Measurements from ENCODE around the gene TNFRSF12A. TPM values are rescaled to one million over a fixed set of nuclear protein-coding genes. Genes with fewer than 3 reads are reported as not detected.

The TNFRSF12A gene
- total and polyA plus RNA-seq, 2 of the 8 experiments (the other 6 are each of a cell fraction or from before 2014, with no cell fraction given), result 81.0 to 82.5 TPM

- Histone ChIP-seq H3K9me3 (ENCODE audit: insufficient read depth in 2 of 2, low read depth in 1 of 2, low read length in 1 of 2) (no peaks in the 10 kb centered on the region), H3K79me1 (ENCODE audit: low read depth, low read length) (0 out of 2 replicates have a peak, but pooled peaks cover 2% of the 10 kb centered on the region), H2BK5ac (ENCODE audit: low read depth, low read length) (no peak overlapping the region; the same call in 1 of the 2 replicates), H2AFZ (ENCODE audit: low read length) (no peak overlapping the region), H3K14ac (ENCODE audit: insufficient read length) (no peak overlapping the region), H3K56ac (replicated peaks; ENCODE audit: insufficient read length, low read depth, low read length) (no peak overlapping the region), H3K4me3 (ENCODE audit: extremely low read depth in 1 of 4, insufficient read depth in 2 of 4, low read depth in 3 of 4, low read length in 4 of 4) (no peak overlapping the region; a peak in 1 of 8 replicates), H3K79me2 (ENCODE audit: control insufficient read depth in 1 of 2, insufficient read depth in 2 of 2, low read length in 2 of 2) (no peaks in the 10 kb centered on the region), H2BK12ac (ENCODE audit: low read depth, low read length) (0 out of 2 replicates have a peak overlapping the region, but pooled peaks have one; percentile 32), H3K9ac (replicated peaks in 1 of 4; ENCODE audit: extremely low read depth in 1 of 4, low read depth in 3 of 4, low read length in 3 of 4) (no peak overlapping the region), H2BK120ac (replicated peaks; ENCODE audit: low read depth, low read length) (no peak overlapping the region), H2BK15ac (ENCODE audit: low read length) (peak overlapping the region; percentile 46; the same call in 1 of the 2 replicates), H3K23me2 (ENCODE audit: low read depth, low read length) (peaks cover 3% of the 10 kb centered on the region; the same call in 1 of the 2 replicates), H3K18ac (ENCODE audit: extremely low read depth, low read length) (peak overlapping the region; percentile 71; the same call in 1 of the 2 replicates), H3K36me3 (ENCODE audit: control insufficient read depth in 2 of 4, insufficient read depth in 4 of 4, low read length in 3 of 4) (no peaks in the 10 kb centered on the region), H4K8ac (ENCODE audit: extremely low read depth, insufficient read depth, low read length) (peak overlapping the region; percentile 81; the same call in 1 of the 2 replicates), H3K4ac (replicated peaks; ENCODE audit: insufficient read length, low read depth, low read length) (no peak overlapping the region), H3K27ac (ENCODE audit: low read depth, low read length) (no peak overlapping the region; the same call in 1 of the 2 replicates), H3K4me2 (ENCODE audit: insufficient read depth in 1 of 2, low read depth in 2 of 2, low read length in 2 of 2) (peak overlapping the region; percentile 18 to 25; a peak in 1 of 4 replicates), H2BK20ac (ENCODE audit: low read length) (no peak overlapping the region; the same call in 1 of the 2 replicates), H2AK5ac (ENCODE audit: low read depth, low read length) (0 out of 2 replicates have a peak overlapping the region, but pooled peaks have one; percentile 24), H4K91ac (replicated peaks; ENCODE audit: insufficient read length, low read length) (peak overlapping the region; percentile 1), H4K5ac (ENCODE audit: insufficient read length, low read depth, low read length) (peak overlapping the region; percentile 51), H3K4me1 (replicated peaks in 1 of 4; ENCODE audit: control insufficient read depth in 3 of 4, insufficient read depth in 4 of 4, low read length in 3 of 4) (peaks cover 3 to 19% (median 12%) of the 10 kb centered on the region in 4 experiments), H3K27me3 (replicated peaks in 1 of 4; ENCODE audit: control insufficient read depth in 3 of 4, extremely low read depth in 1 of 4, insufficient read depth in 3 of 4, low read length in 3 of 4) (peaks cover 0 to 11% (median 3%) of the 10 kb centered on the region in 4 experiments; a peak in 1 of 7 replicates), H4K20me1 (replicated peaks in 1 of 2; ENCODE audit: control insufficient read depth in 1 of 2, insufficient read depth in 2 of 2, low read length in 2 of 2) (peaks cover 2 to 12% of the 10 kb centered on the region in 2 experiments), H3K23ac (ENCODE audit: insufficient read length) (no peak overlapping the region)
- 40% methylated on average over 11 of the region's 11 CpGs; no CpG with 5 or more reads in 1 of the 2 experiments for WGBS, 2 experiments (ENCODE audit: extremely low coverage in 1 of 2, insufficient coverage in 1 of 2, insufficient read length in 1 of 2, insufficient replicate concordance in 2 of 2, low coverage in 1 of 2, low lambda C conversion rate in 2 of 2, missing lambda C conversion rate in 1 of 2)
- DNase-seq (ENCODE audit: low read depth in 1 of 2, low spot score in 2 of 2) (peak in 1 of 2 experiments; percentile 63), FAIRE-seq (peak; percentile 70)
- POLR2A ChIA-PET (ENCODE audit: partially characterized antibody), result interaction anchor here (0.6 to 34.8 kb wide), 15 partner anchors 8 to 1471 kb away, joined by 3 to 1808 read pairs (median 5); partner anchors contain the start of genes CLDN6, CLDN9, HCFC1R1 and MMP25
- CTCF ChIA-PET (ENCODE audit: partially characterized antibody), result interaction anchor here (0.6 to 23.8 kb wide), 13 partner anchors 6 to 94 kb away, joined by 3 to 639 read pairs (median 6); partner anchors contain the start of genes CLDN9 and ZSCAN10
- TF ChIP-seq YY1 (IDR thresholded peaks at IDR 0.05; ENCODE audit: low read depth, low read length), result no peak
- TF ChIP-seq ATF2 (IDR thresholded peaks at IDR 0.05; ENCODE audit: low read length), result peak; percentile 81; the same call in 1 of the 2 replicates
- peak; percentile 82 for TF ChIP-seq JUND (IDR thresholded peaks at IDR 0.05; ENCODE audit: low read length)
- peak; percentile 35; the same call in 1 of the 2 replicates for TF ChIP-seq CREB1 (IDR thresholded peaks at IDR 0.05)
- TF ChIP-seq SUZ12 (IDR thresholded peaks at IDR 0.05; ENCODE audit: low read length), result no peak
- peak; percentile 20 for TF ChIP-seq MAX (IDR thresholded peaks at IDR 0.05)
- no peak for TF ChIP-seq SP1 (IDR thresholded peaks at IDR 0.05; ENCODE audit: low read depth, low read length)
- TF ChIP-seq E2F6 (IDR thresholded peaks at IDR 0.05), result 0 out of 2 replicates have a peak, but pooled peaks have one; percentile 25
- peak; percentile 84 for TF ChIP-seq ATF3 (IDR thresholded peaks at IDR 0.05; ENCODE audit: insufficient read depth, low read depth, low read length)
Observed at GRCh38 chr16:3038256-3038655, 18.1 kb downstream of the TNFRSF12A start.
